ENCODE measurements around the gene DOK1. TPM values are rescaled to one million over a fixed set of nuclear protein-coding genes. Genes with fewer than 3 reads are reported as not detected.

DOK1 gene
- polyA plus RNA-seq, 3 donors = 48.0 to 53.6 (median 49.3) TPM

GRCh38 chr2:74576211-74576862 is 21.8 kb downstream of the DOK1 start:
- H3K27ac Mint-ChIP-seq = peak overlapping the region; percentile 86 to 96 (median 91)
- peak overlapping the region; percentile 59 to 88 for H3K27ac ChIP-seq (ENCODE audit: low read depth in 1 of 2, low read length in 2 of 2)
- H3K4me2 ChIP-seq (replicated peaks; ENCODE audit: extremely low read depth, low read length, poor library complexity, severe bottlenecking) = peak overlapping the region; percentile 63
- no peak for DNase-seq
- no peak for TF ChIP-seq CTCF (IDR thresholded peaks at IDR 0.05)
- H3K9me3 ChIP-seq (replicated peaks in 1 of 2; ENCODE audit: control insufficient read depth in 1 of 2, insufficient read depth in 1 of 2, low read length in 2 of 2) = no peaks in the 10 kb centered on the region
- H3K4me1 ChIP-seq (ENCODE audit: control insufficient read depth in 1 of 2, insufficient read depth in 2 of 2, low read length in 2 of 2) = peaks cover 75 to 80% of the 10 kb centered on the region in 2 donors
- no peak overlapping the region for H2AFZ ChIP-seq (ENCODE audit: insufficient read depth, low read depth, low read length, poor library complexity, severe bottlenecking)
- H4K20me1 ChIP-seq (ENCODE audit: insufficient read depth, low read length) = no peaks in the 10 kb centered on the region
- peaks cover 7% of the 10 kb centered on the region for H3K79me2 ChIP-seq (ENCODE audit: insufficient read depth, low read length)
- H3K27me3 ChIP-seq (ENCODE audit: control insufficient read depth in 2 of 2, insufficient read depth in 2 of 2, low read length in 2 of 2) = no peaks in the 10 kb centered on the region
- no peaks in the 10 kb centered on the region for H3K36me3 Mint-ChIP-seq
- H3K36me3 ChIP-seq (replicated peaks in 1 of 2; ENCODE audit: control insufficient read depth in 1 of 2, insufficient read depth in 2 of 2, low read length in 2 of 2) = no peaks in the 10 kb centered on the region
- H3K4me3 Mint-ChIP-seq = peak overlapping the region in 1 of 2 donors; percentile 35
- H3K9ac ChIP-seq (ENCODE audit: insufficient read depth, low read length, poor library complexity, severe bottlenecking) = no peak overlapping the region
- intact Hi-C loops (cut with micrococcal nuclease) = no loop called here
- H3K4me1 Mint-ChIP-seq = peaks cover 68% of the 10 kb centered on the region
- H3K9me3 Mint-ChIP-seq = no peaks in the 10 kb centered on the region
- 81% methylated on average over 2 of the region's 7 CpGs for WGBS (ENCODE audit: insufficient coverage)
- peaks cover 0 to 3% (median 0%) of the 10 kb centered on the region in 3 donors for H3K27me3 Mint-ChIP-seq (ENCODE audit: low read depth in 3 of 3)
- H3K4me3 ChIP-seq (replicated peaks in 1 of 3; ENCODE audit: low read depth in 2 of 3, low read length in 3 of 3) = peak overlapping the region in 1 of 3 experiments; percentile 63

GRCh38 chr2:74576863-74577229 is 22.3 kb downstream of the DOK1 start:
- H3K4me3 ChIP-seq (replicated peaks in 1 of 3; ENCODE audit: low read depth in 2 of 3, low read length in 3 of 3) = peak overlapping the region in 2 of 3 experiments; percentile 12 to 63
- DNase-seq = peak; percentile 78 to 87 (median 85)
- Mint-ChIP-seq H3K4me1 (peaks cover 67% of the 10 kb centered on the region), H3K4me3 (peak overlapping the region in 1 of 2 donors; percentile 52), H3K27me3 (ENCODE audit: low read depth in 3 of 3) (peaks cover 0 to 3% (median 0%) of the 10 kb centered on the region in 3 donors), H3K36me3 (no peaks in the 10 kb centered on the region), H3K27ac (peak overlapping the region; percentile 86 to 96 (median 91)), H3K9me3 (no peaks in the 10 kb centered on the region)
- peaks cover 7% of the 10 kb centered on the region for H3K79me2 ChIP-seq (ENCODE audit: insufficient read depth, low read length)
- H3K27me3 ChIP-seq (ENCODE audit: control insufficient read depth in 2 of 2, insufficient read depth in 2 of 2, low read length in 2 of 2) = no peaks in the 10 kb centered on the region
- H3K36me3 ChIP-seq (replicated peaks in 1 of 2; ENCODE audit: control insufficient read depth in 1 of 2, insufficient read depth in 2 of 2, low read length in 2 of 2) = no peaks in the 10 kb centered on the region
- no peak overlapping the region for H2AFZ ChIP-seq (ENCODE audit: insufficient read depth, low read depth, low read length, poor library complexity, severe bottlenecking)
- no peaks in the 10 kb centered on the region for H3K9me3 ChIP-seq (replicated peaks in 1 of 2; ENCODE audit: control insufficient read depth in 1 of 2, insufficient read depth in 1 of 2, low read length in 2 of 2)
- H3K9ac ChIP-seq (ENCODE audit: insufficient read depth, low read length, poor library complexity, severe bottlenecking) = no peak overlapping the region
- peak overlapping the region; percentile 63 for H3K4me2 ChIP-seq (replicated peaks; ENCODE audit: extremely low read depth, low read length, poor library complexity, severe bottlenecking)
- intact Hi-C loops (cut with micrococcal nuclease) = no loop called here
- H3K4me1 ChIP-seq (ENCODE audit: control insufficient read depth in 1 of 2, insufficient read depth in 2 of 2, low read length in 2 of 2) = peaks cover 70 to 75% of the 10 kb centered on the region in 2 donors
- TF ChIP-seq CTCF (IDR thresholded peaks at IDR 0.05) = no peak
- H3K27ac ChIP-seq (ENCODE audit: low read depth in 1 of 2, low read length in 2 of 2) = peak overlapping the region; percentile 59 to 88
- H4K20me1 ChIP-seq (ENCODE audit: insufficient read depth, low read length) = no peaks in the 10 kb centered on the region
- 0% methylated on average over 1 of the region's 1 CpG for WGBS (ENCODE audit: insufficient coverage)

All from CD14-positive monocyte (primary cell).